KMS-11 (cell line): ENCODE results near the gene SRSF3.

Experiments used
- H2AFZ ChIP-seq: fragments of 200-600 bp; sonication (generic); 2 replicates; pipeline ENCODE4 v1.6.1; 2016; ENCODE audit warnings: antibody characterized with exemption, mixed run types, low read depth
- H3K27ac ChIP-seq: fragments of 200-600 bp; sonication (generic); 2 replicates; pipeline ENCODE4 v1.6.1; 2016; ENCODE audit warnings: mild to moderate bottlenecking, mixed run types
- H3K27me3 ChIP-seq: fragments of 200-600 bp; sonication (generic); 2 replicates; pipeline ENCODE4 v1.6.1; 2017; ENCODE audit warnings: mild to moderate bottlenecking, low read depth, mixed run types, moderate library complexity; ENCODE audit not compliant: insufficient read depth
- H3K36me3 ChIP-seq: fragments of 200-600 bp; sonication (generic); 2 replicates; pipeline ENCODE4 v1.6.1; 2017; ENCODE audit warnings: mild to moderate bottlenecking, mixed run types; ENCODE audit not compliant: insufficient read depth
- H3K4me1 ChIP-seq: fragments of 200-600 bp; sonication (generic); 2 replicates; pipeline ENCODE4 v1.6.1; 2016; ENCODE audit warnings: mild to moderate bottlenecking, low read depth, mixed run types; ENCODE audit not compliant: poor library complexity, severe bottlenecking
- H3K4me2 ChIP-seq: fragments of 200-600 bp; sonication (generic); 2 replicates; pipeline ENCODE4 v1.7.0; 2016; ENCODE audit warnings: mild to moderate bottlenecking, mixed run types
- H3K4me3 ChIP-seq: fragments of 200-600 bp; sonication (generic); IDR thresholded peaks from 2 replicates; pipeline ENCODE4 v1.6.1; 2017; ENCODE audit warnings: low read depth, low read length, mixed read lengths; ENCODE audit not compliant: insufficient read depth
- H3K79me2 ChIP-seq: fragments of 200-600 bp; sonication (generic); 2 replicates; pipeline ENCODE4 v1.6.1; 2016; ENCODE audit warnings: low read depth, mixed run types; ENCODE audit not compliant: insufficient read depth
- H3K9ac ChIP-seq: fragments of 200-600 bp; sonication (generic); 2 replicates; pipeline ENCODE4 v1.6.1; 2016; ENCODE audit warnings: mild to moderate bottlenecking, mixed run types
- H4K20me1 ChIP-seq: fragments of 200-600 bp; sonication (generic); 2 replicates; pipeline ENCODE4 v1.6.1; 2016; ENCODE audit warnings: mild to moderate bottlenecking, mixed run types; ENCODE audit not compliant: insufficient read depth
- CTCF ChIP-seq: fragments of 200-600 bp; sonication (generic); conservative IDR thresholded peaks from 2 replicates; pipeline ENCODE4 v1.6.1; 2017; ENCODE audit warnings: low read depth, mild to moderate bottlenecking, antibody characterized with exemption, low read length, moderate library complexity, mixed read lengths

SRSF3 gene

GRCh38 chr6:36547646-36548400, 46.3 kb upstream of the SRSF3 start:
- H3K4me1 ChIP-seq = peaks cover 41% of the 10 kb centered on the region

GRCh38 chr6:36548401-36548743, 45.8 kb upstream of the SRSF3 start:
- no peak overlapping the region for H3K4me3 ChIP-seq
- H3K79me2 ChIP-seq = peaks cover 26% of the 10 kb centered on the region; the same call in 1 of the 2 replicates
- H3K27me3 ChIP-seq = no peaks in the 10 kb centered on the region
- H3K4me1 ChIP-seq = peaks cover 44% of the 10 kb centered on the region
- H3K9ac ChIP-seq = no peak overlapping the region
- H4K20me1 ChIP-seq = no peaks in the 10 kb centered on the region
- H3K27ac ChIP-seq = no peak overlapping the region
- no peaks in the 10 kb centered on the region for H3K36me3 ChIP-seq
- peak overlapping the region; percentile 13 for H2AFZ ChIP-seq
- no peak for TF ChIP-seq CTCF
- no peak overlapping the region for H3K4me2 ChIP-seq

More at GRCh38 chr6:36547646-36548400, 46.3 kb upstream of the SRSF3 start:
- H3K4me3 ChIP-seq = no peak overlapping the region
- no peaks in the 10 kb centered on the region for H3K36me3 ChIP-seq
- H2AFZ ChIP-seq = peak overlapping the region; percentile 13
- TF ChIP-seq CTCF = no peak
- no peak overlapping the region for H3K27ac ChIP-seq
- no peaks in the 10 kb centered on the region for H4K20me1 ChIP-seq
- no peaks in the 10 kb centered on the region for H3K27me3 ChIP-seq
- peak overlapping the region; percentile 22; the same call in 1 of the 2 replicates for H3K4me2 ChIP-seq
- peaks cover 31% of the 10 kb centered on the region; the same call in 1 of the 2 replicates for H3K79me2 ChIP-seq
- H3K9ac ChIP-seq = no peak overlapping the region

GRCh38 chr6:36550473-36551000, 43.6 kb upstream of the SRSF3 start:
- no peak overlapping the region for H2AFZ ChIP-seq
- no peaks in the 10 kb centered on the region for H4K20me1 ChIP-seq
- peaks cover 7% of the 10 kb centered on the region; the same call in 1 of the 2 replicates for H3K79me2 ChIP-seq
- H3K4me2 ChIP-seq = no peak overlapping the region
- no peaks in the 10 kb centered on the region for H3K36me3 ChIP-seq
- TF ChIP-seq CTCF = no peak
- peaks cover 24% of the 10 kb centered on the region for H3K4me1 ChIP-seq
- no peak overlapping the region for H3K27ac ChIP-seq
- no peak overlapping the region for H3K9ac ChIP-seq
- H3K4me3 ChIP-seq = no peak overlapping the region
- H3K27me3 ChIP-seq = no peaks in the 10 kb centered on the region

- no peaks in the 10 kb centered on the region for H3K27me3 ChIP-seq
- H3K27ac ChIP-seq = no peak overlapping the region
- H2AFZ ChIP-seq = no peak overlapping the region
- no peak overlapping the region for H3K9ac ChIP-seq
- peaks cover 12% of the 10 kb centered on the region for H3K4me1 ChIP-seq
- no peaks in the 10 kb centered on the region for H4K20me1 ChIP-seq
- TF ChIP-seq CTCF = no peak
- H3K36me3 ChIP-seq = no peaks in the 10 kb centered on the region
- H3K4me3 ChIP-seq = no peak overlapping the region
- H3K4me2 ChIP-seq = no peak overlapping the region
- H3K79me2 ChIP-seq = no peaks in the 10 kb centered on the region
Measured at GRCh38 chr6:36555750-36556252, 38.4 kb upstream of the SRSF3 start.
